ENCODE data around the gene MTMR10. TPM values are rescaled to one million over a fixed set of nuclear protein-coding genes. Genes with fewer than 3 reads are reported as not detected.

MTMR10 gene
- total RNA-seq, 2 experiments from 2014 or later, result 19.9 to 21.4 TPM

DNA sequence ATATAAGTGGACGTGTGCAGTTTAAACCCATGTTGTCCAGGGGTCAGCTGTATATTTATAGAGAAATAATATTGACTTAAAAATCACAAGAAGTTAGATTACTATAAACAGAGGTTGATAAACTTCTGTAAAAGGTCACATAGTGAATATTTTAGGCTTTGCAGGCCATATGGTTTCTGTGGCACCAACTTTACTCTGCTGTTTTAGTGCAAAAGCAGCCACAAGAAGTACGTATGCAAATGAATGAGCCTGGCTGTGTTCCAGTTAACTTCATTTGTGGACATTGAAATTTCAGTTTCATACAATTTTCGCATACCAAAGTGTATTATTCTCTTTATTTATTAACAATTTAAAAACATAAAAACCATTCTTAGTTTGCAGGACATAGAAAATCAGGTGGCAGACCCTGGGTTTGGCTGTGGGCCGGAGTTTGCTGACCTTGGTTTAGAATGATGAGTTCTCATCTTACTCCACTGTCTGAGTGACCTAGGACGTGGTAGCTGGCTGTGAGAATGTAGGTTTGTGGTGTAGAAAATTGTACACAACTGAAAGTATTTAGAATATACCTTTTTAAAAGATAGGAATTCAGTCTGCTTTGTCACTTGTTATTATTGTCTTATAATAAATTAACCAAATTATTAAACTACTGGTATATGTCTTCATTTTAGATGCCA lies 71.4 kb downstream of the MTMR10 start:
- no peaks in the 10 kb centered on the region for H3K27me3 Mint-ChIP-seq
- peaks cover 11% of the 10 kb centered on the region for H3K36me3 Mint-ChIP-seq
- no peak overlapping the region for H3K27ac Mint-ChIP-seq
- ATAC-seq, result no peak
- CTCF ChIA-PET, result no interaction called here
- no peaks in the 10 kb centered on the region for H3K4me1 Mint-ChIP-seq
- H3K9me3 Mint-ChIP-seq (ENCODE audit: low read depth), result no peaks in the 10 kb centered on the region
- DNase-seq, result no peak
- H3K4me3 Mint-ChIP-seq, result no peak overlapping the region

DNA sequence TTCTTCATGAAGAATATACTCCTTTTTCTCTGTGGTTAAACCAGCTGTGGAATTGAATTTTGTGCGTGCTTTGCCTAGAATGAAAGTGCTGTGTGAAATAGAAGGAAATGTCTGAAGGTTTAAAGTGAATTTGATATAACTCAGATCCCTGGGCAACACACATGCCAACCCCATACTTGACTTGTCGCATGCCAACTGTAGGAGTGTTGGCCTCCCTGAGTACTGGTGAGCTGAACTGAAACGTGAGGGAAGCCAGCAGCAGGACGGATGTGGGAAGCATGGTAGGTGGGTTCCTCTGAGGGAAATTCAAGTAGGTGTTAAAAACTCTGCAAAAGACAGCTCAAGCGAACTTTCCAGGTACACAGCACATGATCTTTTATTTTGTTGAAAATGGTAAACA lies 73.1 kb downstream of the MTMR10 start:
- CTCF ChIA-PET, result interaction anchor here (1.5 kb wide), 1 partner anchor 210 kb away, joined by 3 read pairs; no protein-coding TSS in a partner anchor
- Mint-ChIP-seq H3K9me3 (ENCODE audit: low read depth) (no peaks in the 10 kb centered on the region), H3K27ac (no peak overlapping the region), H3K4me3 (no peak overlapping the region), H3K36me3 (peaks cover 20% of the 10 kb centered on the region), H3K4me1 (no peaks in the 10 kb centered on the region), H3K27me3 (no peaks in the 10 kb centered on the region)
- DNase-seq (no peak), ATAC-seq (no peak)

DNA sequence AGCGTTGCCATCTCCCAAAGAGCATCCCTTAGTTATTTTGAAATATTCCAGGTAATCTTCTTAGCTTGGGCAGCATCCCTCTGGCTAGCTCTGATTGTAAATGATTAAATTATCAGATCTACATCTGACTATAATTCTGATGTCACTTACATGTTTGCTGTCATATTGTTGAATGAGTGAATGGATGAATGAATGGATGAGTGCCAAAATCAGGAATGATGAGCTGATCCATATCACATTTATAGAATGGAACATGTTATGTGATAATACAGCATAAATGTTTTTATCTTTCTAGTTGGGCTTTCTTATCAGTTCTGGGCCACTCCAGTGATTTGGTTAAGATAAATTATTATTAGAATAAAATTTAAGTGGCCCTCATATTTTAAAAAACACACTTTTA lies 73.8 kb downstream of the MTMR10 start:
- H3K9me3 Mint-ChIP-seq (ENCODE audit: low read depth), result no peaks in the 10 kb centered on the region
- no peak overlapping the region for H3K4me3 Mint-ChIP-seq
- CTCF ChIA-PET, result interaction anchor here (1.5 kb wide), 1 partner anchor 211 kb away, joined by 3 read pairs; no protein-coding TSS in a partner anchor
- no peak overlapping the region for H3K27ac Mint-ChIP-seq
- H3K36me3 Mint-ChIP-seq, result peaks cover 20% of the 10 kb centered on the region
- no peaks in the 10 kb centered on the region for H3K27me3 Mint-ChIP-seq
- no peak for ATAC-seq
- no peaks in the 10 kb centered on the region for H3K4me1 Mint-ChIP-seq
- DNase-seq, result no peak

DNA sequence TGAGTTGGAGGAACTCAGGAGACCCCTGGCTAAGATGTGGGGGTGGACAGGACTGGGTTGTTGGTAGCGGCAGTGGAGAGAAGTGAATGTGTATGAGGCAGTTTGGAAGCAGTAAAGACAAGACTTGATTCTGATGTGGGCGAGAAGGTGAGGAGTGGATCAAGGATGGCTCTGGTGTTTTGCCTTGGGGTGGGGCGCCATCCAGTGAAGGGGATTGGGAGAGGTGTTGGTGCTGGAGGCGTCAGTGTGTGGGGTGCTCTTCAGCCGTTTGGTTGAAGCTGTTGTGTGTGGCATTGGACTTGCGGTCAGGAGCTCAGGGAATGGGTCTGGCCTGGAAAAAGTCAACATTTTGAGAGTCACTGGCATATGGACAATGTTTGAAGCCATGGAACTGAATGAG lies 74.4 kb downstream of the MTMR10 start:
- Mint-ChIP-seq H3K4me3 (no peak overlapping the region), H3K36me3 (peaks cover 17% of the 10 kb centered on the region), H3K27me3 (no peaks in the 10 kb centered on the region), H3K27ac (no peak overlapping the region), H3K9me3 (ENCODE audit: low read depth) (no peaks in the 10 kb centered on the region), H3K4me1 (no peaks in the 10 kb centered on the region)
- DNase-seq (no peak), ATAC-seq (no peak)
- CTCF ChIA-PET, result interaction anchor here (1.5 kb wide), 1 partner anchor 212 kb away, joined by 3 read pairs; no protein-coding TSS in a partner anchor

DNA sequence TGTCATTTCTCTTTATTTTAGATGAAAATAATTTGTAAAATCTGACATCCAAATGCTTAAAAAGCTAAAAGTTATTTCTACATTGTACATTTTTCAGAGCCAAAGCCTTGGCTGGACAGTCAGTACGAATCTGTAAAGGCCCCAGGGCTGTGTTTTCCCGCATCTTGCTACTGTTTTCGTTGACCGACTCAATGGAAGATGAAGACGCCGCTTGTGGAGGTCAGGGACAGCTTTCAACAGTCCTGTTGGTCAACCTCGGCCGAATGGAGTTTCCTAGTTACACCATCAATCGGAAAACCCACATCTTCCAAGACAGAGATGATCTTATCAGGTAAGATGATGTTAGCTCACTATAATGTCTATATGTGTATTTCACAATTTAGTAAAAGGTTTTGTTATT lies 77.7 kb downstream of the MTMR10 start:
- no peak for DNase-seq
- Mint-ChIP-seq H3K4me1 (no peaks in the 10 kb centered on the region), H3K27me3 (no peaks in the 10 kb centered on the region), H3K36me3 (peaks cover 14% of the 10 kb centered on the region), H3K9me3 (ENCODE audit: low read depth) (no peaks in the 10 kb centered on the region), H3K27ac (no peak overlapping the region), H3K4me3 (no peak overlapping the region)
- CTCF ChIA-PET, result no interaction called here
- ATAC-seq, result no peak

DNA sequence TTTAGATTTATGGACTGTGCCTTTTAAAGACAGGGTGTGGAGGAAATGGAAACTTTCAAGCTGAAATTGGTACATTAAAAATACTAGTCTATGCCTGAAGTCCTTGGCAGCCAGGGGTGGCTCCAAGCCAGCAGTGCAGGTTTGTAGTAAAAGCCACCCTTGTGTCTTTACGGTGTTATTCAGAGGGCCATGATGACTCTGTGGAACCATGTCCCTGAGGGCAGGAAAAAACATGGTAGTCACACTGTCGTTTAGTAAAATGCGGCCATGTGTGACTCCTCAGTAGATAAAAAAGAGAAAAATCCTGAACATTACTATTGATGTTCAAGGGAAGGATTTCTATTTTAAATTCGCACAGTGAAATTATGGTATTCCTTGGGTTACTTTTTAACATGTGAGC lies 85.1 kb downstream of the MTMR10 start:
- no peak overlapping the region for H3K27ac Mint-ChIP-seq
- no peak for ATAC-seq
- H3K9me3 Mint-ChIP-seq (ENCODE audit: low read depth), result no peaks in the 10 kb centered on the region
- H3K27me3 Mint-ChIP-seq, result peaks cover under 1% of the 10 kb centered on the region
- CTCF ChIA-PET, result no interaction called here
- H3K36me3 Mint-ChIP-seq, result peaks cover 7% of the 10 kb centered on the region
- H3K4me3 Mint-ChIP-seq, result no peak overlapping the region
- DNase-seq, result no peak
- H3K4me1 Mint-ChIP-seq, result peaks cover 18% of the 10 kb centered on the region

DNA sequence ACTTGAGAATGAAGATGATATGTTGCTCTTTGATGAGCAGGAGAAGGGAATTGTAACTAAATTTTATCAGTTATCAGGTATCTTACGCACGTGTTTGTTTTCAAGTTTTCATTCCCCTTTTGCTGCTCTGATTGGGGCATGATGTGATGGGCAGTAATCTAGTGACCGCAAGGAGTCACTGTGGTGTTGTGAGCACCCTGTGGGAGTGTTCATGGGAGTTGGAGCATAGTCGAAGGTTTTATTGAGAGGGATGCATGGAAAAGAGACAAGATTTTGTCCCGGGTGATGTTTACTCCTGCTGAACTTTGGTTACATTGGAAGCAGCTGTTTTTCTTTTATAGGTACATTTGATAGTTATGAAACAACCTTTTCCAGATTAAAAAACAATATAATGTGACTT lies 85.6 kb downstream of the MTMR10 start:
- H3K9me3 Mint-ChIP-seq (ENCODE audit: low read depth), result no peaks in the 10 kb centered on the region
- peaks cover 5% of the 10 kb centered on the region for H3K27me3 Mint-ChIP-seq
- H3K36me3 Mint-ChIP-seq, result peaks cover 8% of the 10 kb centered on the region
- H3K4me3 Mint-ChIP-seq, result no peak overlapping the region
- DNase-seq (no peak), ATAC-seq (no peak)
- H3K4me1 Mint-ChIP-seq, result peaks cover 18% of the 10 kb centered on the region
- CTCF ChIA-PET, result no interaction called here
- no peak overlapping the region for H3K27ac Mint-ChIP-seq

DNA sequence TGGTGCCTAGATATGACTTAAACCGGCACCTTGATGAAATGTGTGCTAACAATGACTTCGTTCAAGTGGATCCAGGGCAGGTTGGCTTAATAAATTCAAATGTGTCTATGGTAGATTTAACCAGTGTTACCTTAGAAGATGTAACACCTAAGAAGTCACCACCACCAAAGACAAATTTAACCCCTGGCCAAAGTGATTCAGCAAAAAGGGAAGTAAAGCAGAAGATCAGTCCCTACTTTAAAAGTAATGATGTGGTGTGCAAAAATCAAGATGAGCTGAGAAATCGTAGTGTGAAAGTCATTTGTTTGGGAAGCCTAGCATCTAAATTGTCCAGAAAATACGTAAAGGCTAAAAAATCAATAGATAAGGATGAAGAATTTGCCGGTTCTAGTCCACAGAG lies 86.6 kb downstream of the MTMR10 start:
- no peak overlapping the region for H3K27ac Mint-ChIP-seq
- H3K4me3 Mint-ChIP-seq, result peak overlapping the region; percentile 84
- no peaks in the 10 kb centered on the region for H3K9me3 Mint-ChIP-seq (ENCODE audit: low read depth)
- peaks cover 5% of the 10 kb centered on the region for H3K27me3 Mint-ChIP-seq
- peaks cover 9% of the 10 kb centered on the region for H3K36me3 Mint-ChIP-seq
- no peak for DNase-seq
- CTCF ChIA-PET, result interaction anchor here (0.8 to 1.3 kb wide), 3 partner anchors 78 to 225 kb away, joined by 3 read pairs; no protein-coding TSS in a partner anchor
- peaks cover 18% of the 10 kb centered on the region for H3K4me1 Mint-ChIP-seq
- no peak for ATAC-seq

DNA sequence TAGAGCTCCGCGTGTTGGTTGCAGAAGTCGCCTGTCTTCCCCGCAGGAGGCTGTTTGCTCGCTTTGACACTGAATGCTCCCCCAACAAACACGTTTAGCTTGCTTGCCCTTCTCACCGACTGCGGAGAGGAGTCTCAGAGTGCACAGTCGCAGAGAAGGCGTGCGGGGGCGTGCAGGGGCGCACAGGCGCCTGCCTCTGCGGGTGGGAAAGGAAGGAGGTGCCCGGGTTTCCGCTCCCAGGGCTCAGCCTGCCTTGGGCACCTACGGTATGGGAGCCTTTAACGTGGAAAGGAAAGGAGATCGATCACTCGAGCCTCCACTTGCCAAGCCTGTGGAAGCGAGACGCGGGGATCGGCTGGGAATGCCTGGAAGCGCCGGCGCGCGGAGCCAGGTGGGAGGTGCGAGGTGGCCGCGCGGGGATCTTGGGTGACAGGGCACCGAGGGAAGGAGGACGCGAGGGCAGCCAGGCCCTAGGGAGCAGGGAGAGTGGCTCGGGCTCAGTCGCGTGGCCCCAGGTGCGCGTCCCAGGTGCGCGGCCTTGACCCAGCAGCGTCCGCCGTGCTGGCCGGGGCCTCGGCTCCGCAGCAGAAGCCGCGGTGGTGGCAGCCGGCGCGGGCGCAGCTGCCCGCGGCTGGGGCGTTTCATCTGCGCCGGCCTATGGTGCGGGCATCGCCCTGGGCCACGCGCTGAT lies 87.8 kb downstream of the MTMR10 start, which contains the start of gene FAN1:
Gene FAN1 (plus strand): TSS at position 419 of the 691 bp plus-strand sequence. CDS start 749 bp downstream, outside the sequence.
- ATAC-seq (peak; percentile 90), DNase-seq (peak; percentile 83)
- CTCF ChIA-PET, result interaction anchor here (0.8 to 1.7 kb wide), 9 partner anchors 9 to 294 kb away, joined by 3 to 12 read pairs (median 3); no protein-coding TSS in a partner anchor
- Mint-ChIP-seq H3K27me3 (peaks cover 5% of the 10 kb centered on the region), H3K9me3 (ENCODE audit: low read depth) (no peaks in the 10 kb centered on the region), H3K4me3 (peak within 1 kb of the TSS; percentile 84), H3K4me1 (peaks cover 18% of the 10 kb centered on the region), H3K27ac (peak within 1 kb of the TSS; percentile 65), H3K36me3 (peaks cover 6% of the 10 kb centered on the region)

DNA sequence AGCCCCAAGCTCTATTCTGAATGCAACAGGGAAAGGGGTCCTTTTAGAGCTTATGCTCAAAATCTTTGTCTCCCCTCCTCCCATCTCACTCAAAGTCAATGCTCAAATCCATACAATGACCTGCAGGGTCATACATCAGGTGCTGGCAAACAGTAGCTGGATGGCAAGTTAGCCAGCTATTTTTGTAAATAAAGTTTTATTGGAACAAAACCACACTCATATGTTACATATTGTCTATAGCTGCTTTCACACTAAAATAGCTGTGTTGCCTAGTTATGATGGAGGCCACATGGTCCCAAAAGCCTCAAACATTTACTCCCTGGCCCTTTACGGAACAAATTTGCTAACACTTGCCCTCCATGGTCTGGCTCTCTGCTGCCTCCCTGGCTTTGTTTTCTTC lies 89.5 kb downstream of the MTMR10 start:
- Mint-ChIP-seq H3K4me3 (no peak overlapping the region), H3K9me3 (ENCODE audit: low read depth) (no peaks in the 10 kb centered on the region), H3K27me3 (peaks cover 9% of the 10 kb centered on the region), H3K4me1 (peaks cover 20% of the 10 kb centered on the region), H3K36me3 (peaks cover 6% of the 10 kb centered on the region), H3K27ac (no peak overlapping the region)
- CTCF ChIA-PET, result no interaction called here
- ATAC-seq (no peak), DNase-seq (no peak)

DNA sequence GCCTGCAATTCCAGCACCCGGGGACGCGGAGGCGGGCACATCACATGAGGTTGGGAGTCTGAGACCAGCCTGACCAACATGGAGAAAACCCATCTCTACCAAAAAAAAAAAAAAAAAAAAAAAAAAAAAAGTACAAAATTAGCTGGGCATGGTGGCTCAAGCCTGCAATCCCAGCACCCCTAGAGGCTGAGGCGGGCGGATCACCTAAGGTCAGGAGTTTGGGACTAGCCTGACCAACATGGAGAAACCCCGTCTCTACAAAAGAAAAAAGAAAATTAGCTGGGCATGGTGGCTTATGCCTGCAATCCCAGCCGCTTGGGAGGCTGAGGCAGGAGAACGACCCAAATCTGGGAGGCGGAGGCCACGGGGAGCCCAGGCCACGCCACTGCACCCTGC lies 95.2 kb downstream of the MTMR10 start:
- H3K36me3 Mint-ChIP-seq, result peaks cover 1% of the 10 kb centered on the region
- H3K4me1 Mint-ChIP-seq, result peaks cover 2% of the 10 kb centered on the region
- no peaks in the 10 kb centered on the region for H3K9me3 Mint-ChIP-seq (ENCODE audit: low read depth)
- CTCF ChIA-PET, result no interaction called here
- peaks cover 7% of the 10 kb centered on the region for H3K27me3 Mint-ChIP-seq
- H3K27ac Mint-ChIP-seq, result no peak overlapping the region
- no peak overlapping the region for H3K4me3 Mint-ChIP-seq
- DNase-seq (no peak), ATAC-seq (no peak)

DNA sequence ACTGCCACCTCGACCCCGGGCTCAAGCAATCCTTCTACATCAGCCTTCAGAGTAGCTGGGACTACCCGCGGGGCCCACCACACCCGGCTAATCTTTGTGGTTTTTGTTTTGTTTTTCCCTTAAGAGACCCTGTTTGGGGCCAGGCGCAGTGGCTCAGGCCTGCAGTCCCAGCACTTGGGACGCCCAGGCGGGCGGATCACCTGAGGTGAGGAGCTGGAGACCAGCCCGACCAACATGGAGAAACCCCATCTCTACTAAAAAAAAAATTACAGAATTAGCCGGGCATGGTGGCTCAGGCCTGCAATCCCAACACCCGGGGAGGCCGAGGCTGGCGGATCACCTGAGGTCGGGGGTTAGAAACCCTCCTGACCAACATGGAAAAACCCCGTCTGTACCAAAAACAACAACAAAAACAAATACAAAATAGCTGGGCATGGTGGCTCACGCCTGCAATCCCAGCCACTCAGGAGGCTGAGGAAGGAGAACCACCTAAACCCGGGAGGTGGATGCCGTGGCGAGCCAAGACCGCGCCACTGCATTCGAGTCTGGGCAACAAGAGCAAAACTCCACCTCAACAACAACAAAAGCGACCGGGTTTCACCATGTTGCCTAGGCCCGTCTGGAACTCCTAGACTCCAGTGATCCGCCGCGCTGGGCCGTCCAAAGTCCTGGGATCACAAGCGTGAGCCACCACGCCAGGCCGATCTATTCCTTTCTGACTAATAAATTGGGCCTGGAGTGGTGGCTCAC lies 95.8 kb downstream of the MTMR10 start:
- Mint-ChIP-seq H3K4me1 (peaks cover 2% of the 10 kb centered on the region), H3K9me3 (ENCODE audit: low read depth) (no peaks in the 10 kb centered on the region), H3K36me3 (peaks cover 1% of the 10 kb centered on the region), H3K4me3 (no peak overlapping the region), H3K27me3 (peaks cover 4% of the 10 kb centered on the region), H3K27ac (no peak overlapping the region)
- DNase-seq (no peak), ATAC-seq (no peak)
- CTCF ChIA-PET, result interaction anchor here (1.9 to 2.1 kb wide), 2 partner anchors 8 to 234 kb away, joined by 7 to 31 read pairs; partner anchors contain the start of gene FAN1

DNA sequence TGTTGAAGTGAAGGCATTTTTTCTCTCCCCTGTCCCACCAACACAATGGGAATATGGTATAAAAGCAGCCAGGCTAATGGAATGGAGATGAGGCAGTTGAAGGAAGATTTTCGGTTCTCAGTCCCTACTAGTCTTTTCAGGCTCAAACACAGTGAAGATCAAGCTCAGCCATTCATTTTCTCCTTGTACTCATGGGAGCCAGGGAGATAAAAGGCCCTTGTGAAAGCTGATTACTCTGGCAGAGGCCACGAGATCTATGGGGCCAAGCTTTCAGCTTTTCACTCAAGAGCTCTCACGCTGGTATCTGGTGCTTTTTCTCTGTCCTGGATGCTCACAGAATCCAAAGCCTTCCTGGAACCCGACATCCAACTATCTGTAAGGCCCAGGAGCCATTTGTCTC lies 102.2 kb downstream of the MTMR10 start:
- Mint-ChIP-seq H3K4me3 (no peak overlapping the region), H3K36me3 (no peaks in the 10 kb centered on the region), H3K4me1 (no peaks in the 10 kb centered on the region), H3K9me3 (ENCODE audit: low read depth) (no peaks in the 10 kb centered on the region), H3K27ac (no peak overlapping the region), H3K27me3 (peaks cover 4% of the 10 kb centered on the region)
- no peak for DNase-seq
- no peak for ATAC-seq
- CTCF ChIA-PET, result interaction anchor here (0.8 to 1.0 kb wide), 2 partner anchors 23 to 240 kb away, joined by 3 read pairs; no protein-coding TSS in a partner anchor

Data from activated CD8-positive, alpha-beta memory T cell treated with anti-CD3 and anti-CD28 coated beads, Interleukin-2, amount 10 ng/mL, durations not matched to agents 7 days and 5 days (primary cell).